ENCODE measurements around the gene PARN. TPM values are rescaled to one million over a fixed set of nuclear protein-coding genes. Genes with fewer than 3 reads are reported as not detected.

The PARN gene
- total and polyA plus RNA-seq, 9 of the 15 experiments (the other 6 are each of a cell fraction or from before 2014, with no cell fraction given) = 9.6 to 51.3 (median 40.4) TPM

GRCh38 chr16:14527411-14528044 lies 102.5 kb downstream of the PARN start (continued):
- TF ChIP-seq IRF2 (CRISPR knock-in tag; IDR thresholded peaks at IDR 0.05) (no peak), LARP7 (IDR thresholded peaks at IDR 0.05) (no peak), MAFF (IDR thresholded peaks at IDR 0.05; ENCODE audit: low read length) (peak; percentile 95), TCFL5 (CRISPR knock-in tag; conservative IDR thresholded peaks at IDR 0.05) (no peak), TRIM24 (IDR thresholded peaks at IDR 0.05) (peak in 1 of 2 experiments; percentile 41; a peak in 1 of 4 replicates), PHB (CRISPR knock-in tag; IDR thresholded peaks at IDR 0.05) (no peak), MGA (IDR thresholded peaks at IDR 0.05) (peak; percentile 70), MAFK (IDR thresholded peaks at IDR 0.05; ENCODE audit: low read length) (peak; percentile 93), GABPA (tag; conservative IDR thresholded peaks at IDR 0.05; ENCODE audit: low read depth) (no peak), ILF3 (IDR thresholded peaks at IDR 0.05; ENCODE audit: borderline replicate concordance) (peak; percentile 35; the same call in 1 of the 2 replicates), ZC3H8 (IDR thresholded peaks at IDR 0.05) (no peak), IFI16 (CRISPR knock-in tag; IDR thresholded peaks at IDR 0.05) (no peak), CTCFL (IDR thresholded peaks at IDR 0.05; ENCODE audit: borderline replicate concordance, insufficient read depth, low read depth, low read length, poor library complexity, severe bottlenecking) (no peak), ZNF696 (CRISPR knock-in tag; conservative IDR thresholded peaks at IDR 0.05) (no peak), SMARCE1 (IDR thresholded peaks at IDR 0.05) (peak; percentile 31; the same call in 1 of the 2 replicates)

All from K562 (cell line).